ENCODE data around the gene C11orf54. TPM values are rescaled to one million over a fixed set of nuclear protein-coding genes. Genes with fewer than 3 reads are reported as not detected.

Gene C11orf54
- total RNA-seq, 4 donors from 2014 or later = 27.7 to 46.7 (median 37.9) TPM

GRCh38 chr11:93715797-93716396 is 25.6 kb upstream of the C11orf54 start:
- intact Hi-C loops (cut with DNase I) = no loop called here
- Histone ChIP-seq H3K27me3 (no peaks in the 10 kb centered on the region), H3K9me3 (peaks cover 0 to 7% (median under 1%) of the 10 kb centered on the region in 4 donors), H3K4me1 (no peaks in the 10 kb centered on the region), H3K36me3 (peaks cover 0 to 72% (median 26%) of the 10 kb centered on the region in 4 donors), H3K4me3 (no peak overlapping the region), H3K27ac (replicated peaks in 1 of 4) (no peak overlapping the region)
- TF ChIP-seq CTCF (IDR thresholded peaks at IDR 0.05) = no peak
- no peak for TF ChIP-seq POLR2AphosphoS5 (IDR thresholded peaks at IDR 0.05)
- TF ChIP-seq EP300 (IDR thresholded peaks at IDR 0.05) = no peak
- TF ChIP-seq POLR2A (IDR thresholded peaks at IDR 0.05; ENCODE audit: low read depth) = no peak
- 92% methylated on average over 4 of the region's 4 CpGs for WGBS
- DNase-seq (ENCODE audit: extremely low spot score) = no peak

GRCh38 chr11:93717501-93717900 is 24.0 kb upstream of the C11orf54 start:
- no peak for DNase-seq (ENCODE audit: extremely low spot score)
- no peak overlapping the region for H3K4me3 ChIP-seq
- no peaks in the 10 kb centered on the region for H3K9me3 ChIP-seq
- WGBS = 100% methylated on average over 1 of the region's 1 CpG
- intact Hi-C loops (cut with DNase I) = no loop called here
- H3K27me3 ChIP-seq = no peaks in the 10 kb centered on the region
- H3K36me3 ChIP-seq = peaks cover 4 to 72% (median 28%) of the 10 kb centered on the region in 4 donors
- no peaks in the 10 kb centered on the region for H3K4me1 ChIP-seq
- TF ChIP-seq EP300 (IDR thresholded peaks at IDR 0.05) = no peak
- no peak for TF ChIP-seq POLR2AphosphoS5 (IDR thresholded peaks at IDR 0.05)
- no peak for TF ChIP-seq CTCF (IDR thresholded peaks at IDR 0.05)
- no peak for TF ChIP-seq POLR2A (IDR thresholded peaks at IDR 0.05; ENCODE audit: low read depth)
- H3K27ac ChIP-seq (replicated peaks in 1 of 4) = no peak overlapping the region

- TF ChIP-seq POLR2A (IDR thresholded peaks at IDR 0.05; ENCODE audit: low read depth) = no peak
- no peak for TF ChIP-seq EP300 (IDR thresholded peaks at IDR 0.05)
- TF ChIP-seq CTCF (IDR thresholded peaks at IDR 0.05) = no peak
- no peak for TF ChIP-seq POLR2AphosphoS5 (IDR thresholded peaks at IDR 0.05)
- H3K4me3 ChIP-seq = no peak overlapping the region
- WGBS = 76% methylated on average over 4 of the region's 4 CpGs
Measured at GRCh38 chr11:93718057-93718563, 23.4 kb upstream of the C11orf54 start.

GRCh38 chr11:93719310-93719709 is 22.2 kb upstream of the C11orf54 start:
- H3K27me3 ChIP-seq = no peaks in the 10 kb centered on the region
- H3K9me3 ChIP-seq = no peaks in the 10 kb centered on the region
- intact Hi-C loops (cut with DNase I) = no loop called here
- DNase-seq (ENCODE audit: extremely low spot score) = no peak
- H3K4me1 ChIP-seq = no peaks in the 10 kb centered on the region
- no peak overlapping the region for H3K4me3 ChIP-seq
- TF ChIP-seq POLR2A (IDR thresholded peaks at IDR 0.05; ENCODE audit: low read depth) (no peak), CTCF (IDR thresholded peaks at IDR 0.05) (no peak)
- WGBS = 94% methylated on average over 4 of the region's 4 CpGs
- H3K36me3 ChIP-seq = peaks cover 9 to 86% (median 42%) of the 10 kb centered on the region in 4 donors
- no peak overlapping the region for H3K27ac ChIP-seq (replicated peaks in 1 of 4)

More at GRCh38 chr11:93718057-93718563, 23.4 kb upstream of the C11orf54 start:
- Histone ChIP-seq H3K27ac (replicated peaks in 1 of 4) (no peak overlapping the region), H3K4me1 (no peaks in the 10 kb centered on the region), H3K36me3 (peaks cover 9 to 77% (median 34%) of the 10 kb centered on the region in 4 donors), H3K27me3 (no peaks in the 10 kb centered on the region), H3K9me3 (no peaks in the 10 kb centered on the region)
- DNase-seq (ENCODE audit: extremely low spot score) = no peak
- intact Hi-C loops (cut with DNase I) = no loop called here

GRCh38 chr11:93720522-93720921 is 20.9 kb upstream of the C11orf54 start:
- DNase-seq (ENCODE audit: extremely low spot score) = no peak
- no peak overlapping the region for H3K4me3 ChIP-seq
- H3K9me3 ChIP-seq = no peaks in the 10 kb centered on the region
- TF ChIP-seq POLR2A (IDR thresholded peaks at IDR 0.05; ENCODE audit: low read depth) (no peak), POLR2AphosphoS5 (IDR thresholded peaks at IDR 0.05) (no peak), CTCF (IDR thresholded peaks at IDR 0.05) (no peak), EP300 (IDR thresholded peaks at IDR 0.05) (no peak)
- intact Hi-C loops (cut with DNase I) = no loop called here
- no peaks in the 10 kb centered on the region for H3K4me1 ChIP-seq
- peaks cover 9 to 86% (median 39%) of the 10 kb centered on the region in 4 donors for H3K36me3 ChIP-seq
- 98% methylated on average over 7 of the region's 7 CpGs for WGBS
- no peaks in the 10 kb centered on the region for H3K27me3 ChIP-seq
- no peak overlapping the region for H3K27ac ChIP-seq (replicated peaks in 1 of 4)

Data from esophagus muscularis mucosa (tissue), 4 donors.